Neural cell (in vitro differentiated cells): ENCODE measurements around the gene TMEM117. TPM values are rescaled to one million over a fixed set of nuclear protein-coding genes. Genes with fewer than 3 reads are reported as not detected.
"Not testable (repeated sequence)": the region's sequence is repeated elsewhere in the genome, so short reads cannot be mapped to it uniquely, and the experiment has no call there.

Experiments used
- H2AFZ ChIP-seq: fragments of 200-600, 300-800 bp; sonication (generic), shearing (Covaris generic); 2 replicates; pipeline ENCODE4 v1.6.0; 2014; ENCODE audit warnings: low read depth, mild to moderate bottlenecking, antibody characterized with exemption, low read length, moderate library complexity
- H3F3A ChIP-seq: fragments of 200-600 bp; shearing (Covaris generic); 2 replicates; pipeline ENCODE4 v1.6.1; 2016; ENCODE audit warnings: mild to moderate bottlenecking, moderate library complexity, mixed read lengths, antibody characterized with exemption, low read length; ENCODE audit not compliant: insufficient read depth, poor library complexity, severe bottlenecking
- H3K27ac ChIP-seq: fragments of 200-600, 300-800 bp; sonication (generic), shearing (Covaris generic); 2 replicates; pipeline ENCODE4 v1.5.1; 2014; ENCODE audit warnings: mild to moderate bottlenecking, low read length, moderate library complexity
- H3K27me3 ChIP-seq: fragments of 300-800, 200-600 bp; sonication (generic), shearing (Covaris generic); 2 replicates; pipeline ENCODE4 v1.6.0; 2014; ENCODE audit warnings: mild to moderate bottlenecking, low read depth, low read length, moderate library complexity; ENCODE audit not compliant: insufficient read depth
- H3K36me3 ChIP-seq: fragments of 300-800, 200-600 bp; sonication (generic), shearing (Covaris generic); 2 replicates; pipeline ENCODE4 v1.5.1; 2014; ENCODE audit warnings: mild to moderate bottlenecking, antibody characterized with exemption, low read length, moderate library complexity; ENCODE audit not compliant: insufficient read depth
- H3K4me2 ChIP-seq: fragments of 300-800, 200-600 bp; sonication (generic), shearing (Covaris generic); 2 replicates; pipeline ENCODE4 v1.6.0; 2014; ENCODE audit warnings: mild to moderate bottlenecking, low read length
- H3K4me3 ChIP-seq: fragments of 300-800, 200-600 bp; sonication (generic), shearing (Covaris generic); 2 replicates; pipeline ENCODE4 v1.5.1; 2014; ENCODE audit warnings: mild to moderate bottlenecking, low read length, moderate library complexity
- H3K79me2 ChIP-seq: fragments of 200-600 bp; shearing (Covaris generic); replicated peaks from 2 replicates; pipeline ENCODE4 v1.6.0; 2014; ENCODE audit warnings: mild to moderate bottlenecking, low read length, moderate library complexity; ENCODE audit not compliant: insufficient read depth
- H3K9ac ChIP-seq: fragments of 300-800, 200-600 bp; sonication (generic), shearing (Covaris generic); 2 replicates; pipeline ENCODE4 v1.6.1; 2016; ENCODE audit warnings: mild to moderate bottlenecking, low read length, mixed read lengths
- H3K9me2 ChIP-seq: fragments of 200-600 bp; shearing (Covaris generic); 2 replicates; pipeline ENCODE4 v1.6.1; 2016; ENCODE audit warnings: mild to moderate bottlenecking, low read length, mixed read lengths; ENCODE audit not compliant: insufficient read depth
- H3K9me3 ChIP-seq: fragments of 200-600, 300-800 bp; sonication (generic), shearing (Covaris generic); 2 replicates; pipeline ENCODE4 v1.6.1; 2016; ENCODE audit warnings: mild to moderate bottlenecking, mixed run types, low read length, moderate library complexity, mixed read lengths
- H4K20me1 ChIP-seq: fragments of 200-600 bp; shearing (Covaris generic); 2 replicates; pipeline ENCODE4 v1.6.1; 2016; ENCODE audit warnings: mild to moderate bottlenecking, mixed run types; ENCODE audit not compliant: insufficient read depth
- CTCF ChIP-seq: fragments of 450-650 bp; IDR thresholded peaks from 2 replicates; pipeline ENCODE4 v1.5.1; 2014; ENCODE audit warnings: antibody characterized with exemption, mild to moderate bottlenecking, moderate library complexity; ENCODE audit not compliant: poor library complexity, severe bottlenecking
- EP300 ChIP-seq: fragments of 450-650 bp; conservative IDR thresholded peaks from 2 replicates; pipeline ENCODE4 v1.6.1; 2014; ENCODE audit warnings: antibody characterized with exemption, mild to moderate bottlenecking, moderate library complexity; ENCODE audit not compliant: poor library complexity, severe bottlenecking
- EZH2 ChIP-seq: fragments of 200-600, 300-800 bp; shearing (Covaris generic), sonication (generic); IDR thresholded peaks from 2 replicates; pipeline ENCODE4 v1.6.1; 2014; ENCODE audit warnings: antibody characterized with exemption, low read length, borderline replicate concordance, mild to moderate bottlenecking; ENCODE audit not compliant: insufficient read depth, poor library complexity, severe bottlenecking
- MXI1 ChIP-seq: fragments of 450-650 bp; conservative IDR thresholded peaks from 2 replicates; pipeline ENCODE4 v1.6.1; 2014; ENCODE audit warnings: antibody characterized with exemption, mild to moderate bottlenecking; ENCODE audit not compliant: poor library complexity, severe bottlenecking
- POLR2AphosphoS5 ChIP-seq: IDR thresholded peaks from 2 replicates; pipeline ENCODE4 v1.6.1; 2012
- RAD21 ChIP-seq: fragments of 450-650 bp; conservative IDR thresholded peaks from 2 replicates; pipeline ENCODE4 v1.6.1; 2014; ENCODE audit warnings: antibody characterized with exemption, mild to moderate bottlenecking, moderate library complexity
- REST ChIP-seq: IDR thresholded peaks from 2 replicates; pipeline ENCODE4 v1.6.1; 2012; ENCODE audit warnings: borderline replicate concordance
- SMC3 ChIP-seq: fragments of 450-650 bp; conservative IDR thresholded peaks from 2 replicates; pipeline ENCODE4 v1.6.1; 2014; ENCODE audit warnings: antibody characterized with exemption, mild to moderate bottlenecking, moderate library complexity; ENCODE audit not compliant: poor library complexity
- TAF1 ChIP-seq: IDR thresholded peaks from 2 replicates; pipeline ENCODE4 v1.6.1; 2012; ENCODE audit warnings: low read depth
- polyA plus RNA-seq: library from polyadenylated mRNA; depleted of rRNA; stranded (reverse); fragments of >200 nt; gene quantifications from 2 replicates; pipeline ENCODE4 v1.2.3, GENCODE V29; 2014

The TMEM117 gene
- polyA plus RNA-seq, 1 donor from 2014 or later: 5.3 TPM

GRCh38 chr12:43841253-43841652, 5.4 kb downstream of the TMEM117 start:
- Histone ChIP-seq H3K27ac (no peak overlapping the region), H3F3A (no peaks in the 10 kb centered on the region), H4K20me1 (no peaks in the 10 kb centered on the region), H3K36me3 (no peaks in the 10 kb centered on the region), H2AFZ (no peak overlapping the region), H3K9me3 (no peaks in the 10 kb centered on the region), H3K4me3 (no peak overlapping the region), H3K9ac (no peak overlapping the region), H3K9me2 (no peaks in the 10 kb centered on the region), H3K4me2 (no peak overlapping the region), H3K79me2 (no peaks in the 10 kb centered on the region), H3K27me3 (peaks cover 11% of the 10 kb centered on the region)
- TF ChIP-seq POLR2AphosphoS5 (no peak), REST (no peak), CTCF (no peak), EP300 (no peak), MXI1 (no peak), RAD21 (no peak), SMC3 (no peak), EZH2 (no peak), TAF1 (no peak)

- Histone ChIP-seq H3K27ac (no peak overlapping the region), H4K20me1 (no peaks in the 10 kb centered on the region), H3K4me2 (no peak overlapping the region), H3K4me3 (no peak overlapping the region), H3K79me2 (no peaks in the 10 kb centered on the region), H3K9me3 (no peaks in the 10 kb centered on the region), H3K36me3 (no peaks in the 10 kb centered on the region), H3K27me3 (peaks cover under 1% of the 10 kb centered on the region), H3K9ac (no peak overlapping the region), H2AFZ (no peak overlapping the region), H3K9me2 (no peaks in the 10 kb centered on the region), H3F3A (no peaks in the 10 kb centered on the region)
- TF ChIP-seq POLR2AphosphoS5 (no peak), TAF1 (no peak)
Observed at GRCh38 chr12:43842259-43842658, 6.4 kb downstream of the TMEM117 start.

GRCh38 chr12:43847425-43848225, 11.7 kb downstream of the TMEM117 start:
- H3K4me3 ChIP-seq, H3F3A ChIP-seq, H3K9ac ChIP-seq, H3K9me3 ChIP-seq, H4K20me1 ChIP-seq, H3K9me2 ChIP-seq, H3K27ac ChIP-seq, H3K79me2 ChIP-seq, H3K4me2 ChIP-seq, H3K36me3 ChIP-seq, H3K27me3 ChIP-seq, H2AFZ ChIP-seq: not testable (repeated sequence)
